ENCODE data around the gene CNTLN.

GRCh38 chr9:17088566-17088965, 46.3 kb upstream of the CNTLN start:
- no peak for TF ChIP-seq CTCF (IDR thresholded peaks at IDR 0.05; ENCODE audit: insufficient read depth, low read length)
- no peak for TF ChIP-seq POLR2AphosphoS5 (IDR thresholded peaks at IDR 0.05; ENCODE audit: low read depth)
- TF ChIP-seq GABPA (IDR thresholded peaks at IDR 0.05; ENCODE audit: low read depth): no peak
- TF ChIP-seq REST (IDR thresholded peaks at IDR 0.05; ENCODE audit: insufficient replicate concordance, low read depth): no peak
